H1 (cell line): Measurements from ENCODE around the gene FAM234A. TPM values are rescaled to one million over a fixed set of nuclear protein-coding genes. Genes with fewer than 3 reads are reported as not detected.

Source experiments
- CBX8 ChIP-seq: fragments of 300-800, 300-1000 bp; sonication (generic); IDR thresholded peaks from 2 replicates; pipeline ENCODE4 v1.7.1; 2016; ENCODE audit warnings: low read depth, low read length, borderline replicate concordance
- CTCF ChIP-seq, 3 experiments: IDR thresholded peaks; 1 replicate in 2 of 3; 2 replicates in 1 of 3; pipeline versions ENCODE4 v1.5.1 to v1.6.1; 2011; ENCODE audit warnings: low read length in 3 of 3, mild to moderate bottlenecking in 3 of 3, inconsistent platforms in 2 of 3, low read depth in 1 of 3, moderate library complexity in 1 of 3; ENCODE audit not compliant: insufficient read depth in 1 of 3; ENCODE audit errors: control extremely low read depth in 1 of 3
- HDAC6 ChIP-seq: IDR thresholded peaks from one replicate; pipeline ENCODE4 v1.7.1; 2012; ENCODE audit warnings: low read depth, mild to moderate bottlenecking, inconsistent platforms, low read length, moderate library complexity
- TAF1 ChIP-seq: IDR thresholded peaks from 2 replicates; pipeline ENCODE4 v1.6.1; 2011; ENCODE audit warnings: mild to moderate bottlenecking, low read depth, low read length
- TBP ChIP-seq: IDR thresholded peaks from 2 replicates; pipeline ENCODE4 v1.6.1; 2011; ENCODE audit warnings: low read depth, low read length, improper control_type of control experiment
- TCF12 ChIP-seq: IDR thresholded peaks from 2 replicates; pipeline ENCODE4 v1.6.1; 2011; ENCODE audit warnings: low read depth, mild to moderate bottlenecking, low read length
- polyA plus RNA-seq, 7 experiments: library from polyadenylated mRNA; depleted of rRNA in 3 of 7; stranded (reverse) in 5 of 7; unstranded in 2 of 7; fragments of >200 nt in 5 of 7; fragments of 200-250 nt in 2 of 7; gene quantifications; 1 replicate in 5 of 7; 2 replicates in 1 of 7; 4 replicates in 1 of 7; pipeline versions ENCODE4 v1.2.1 to v1.2.3, GENCODE V29; 2011 to 2013; ENCODE audit warnings: missing spikeins in 2 of 7, mixed read lengths in 2 of 7
- total RNA-seq: library from RNA; stranded (reverse); fragmentation: NEBNext Ultra II Directional; extraction: Animal tissue kit (Norgen Biotek cat#: 25700); gene quantifications from 2 replicates; pipeline ENCODE4 v1.2.1, GENCODE V29; 2021
- TF ChIP-seq, protein P1 (sequence below): IDR thresholded peaks from 2 replicates; pipeline ENCODE4 v1.6.1; 2012; ENCODE audit warnings: inconsistent platforms
- TF ChIP-seq, protein P2 (sequence below): IDR thresholded peaks from 2 replicates; pipeline ENCODE4 v1.6.1; 2012; ENCODE audit warnings: low read length, inconsistent platforms

Gene FAM234A
- total and polyA plus RNA-seq, 2 of the 8 experiments (the other 6 are each of a cell fraction or from before 2014, with no cell fraction given), result 80.6 to 104 TPM

DNA sequence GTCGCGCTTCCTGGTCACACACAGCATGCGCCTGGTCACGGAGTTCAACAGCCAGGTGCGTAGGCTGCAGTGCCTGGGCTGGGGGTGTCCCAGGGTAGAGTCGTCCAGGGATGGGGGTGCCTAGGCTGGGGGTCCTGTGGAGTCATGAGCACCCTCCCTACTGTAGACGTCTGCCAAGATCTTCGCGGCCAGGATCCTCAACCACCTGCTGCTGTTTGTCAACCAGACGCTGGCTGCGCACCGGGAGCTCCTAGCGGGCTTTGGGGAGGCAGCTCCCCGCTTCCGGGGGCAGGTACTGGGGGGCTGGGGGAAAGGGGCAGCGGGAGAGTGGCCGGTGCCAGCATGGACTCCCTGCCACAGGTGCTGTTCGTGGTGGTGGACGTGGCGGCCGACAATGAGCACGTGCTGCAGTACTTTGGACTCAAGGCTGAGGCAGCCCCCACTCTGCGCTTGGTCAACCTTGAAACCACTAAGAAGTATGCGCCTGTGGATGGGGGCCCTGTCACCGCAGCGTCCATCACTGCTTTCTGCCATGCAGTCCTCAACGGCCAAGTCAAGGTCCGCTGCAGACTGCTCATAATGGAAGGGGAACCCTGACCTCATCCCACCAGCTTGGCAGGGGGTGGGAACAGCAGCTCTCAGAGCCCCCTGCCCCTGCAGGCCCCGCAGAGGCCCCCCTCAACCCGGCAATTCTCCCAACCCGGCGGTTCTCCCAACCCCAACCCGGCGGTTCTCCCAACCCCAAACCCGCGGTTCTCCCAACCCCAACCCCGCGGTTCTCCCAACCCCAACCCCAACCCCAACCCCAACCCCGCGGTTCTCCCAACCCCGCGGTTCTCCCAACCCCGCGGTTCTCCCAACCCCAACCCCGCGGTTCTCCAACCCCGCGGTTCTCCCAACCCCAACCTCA, 50.8 kb downstream of the FAM234A start (continued):
- no peak for TF ChIP-seq CTCF (IDR thresholded peaks at IDR 0.05; ENCODE audit: control extremely low read depth in 1 of 3, insufficient read depth in 1 of 3, low read depth in 1 of 3, low read length in 3 of 3)
- TF ChIP-seq, protein P1, sequence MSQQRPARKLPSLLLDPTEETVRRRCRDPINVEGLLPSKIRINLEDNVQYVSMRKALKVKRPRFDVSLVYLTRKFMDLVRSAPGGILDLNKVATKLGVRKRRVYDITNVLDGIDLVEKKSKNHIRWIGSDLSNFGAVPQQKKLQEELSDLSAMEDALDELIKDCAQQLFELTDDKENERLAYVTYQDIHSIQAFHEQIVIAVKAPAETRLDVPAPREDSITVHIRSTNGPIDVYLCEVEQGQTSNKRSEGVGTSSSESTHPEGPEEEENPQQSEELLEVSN, result no peak
- TF ChIP-seq, protein P2, sequence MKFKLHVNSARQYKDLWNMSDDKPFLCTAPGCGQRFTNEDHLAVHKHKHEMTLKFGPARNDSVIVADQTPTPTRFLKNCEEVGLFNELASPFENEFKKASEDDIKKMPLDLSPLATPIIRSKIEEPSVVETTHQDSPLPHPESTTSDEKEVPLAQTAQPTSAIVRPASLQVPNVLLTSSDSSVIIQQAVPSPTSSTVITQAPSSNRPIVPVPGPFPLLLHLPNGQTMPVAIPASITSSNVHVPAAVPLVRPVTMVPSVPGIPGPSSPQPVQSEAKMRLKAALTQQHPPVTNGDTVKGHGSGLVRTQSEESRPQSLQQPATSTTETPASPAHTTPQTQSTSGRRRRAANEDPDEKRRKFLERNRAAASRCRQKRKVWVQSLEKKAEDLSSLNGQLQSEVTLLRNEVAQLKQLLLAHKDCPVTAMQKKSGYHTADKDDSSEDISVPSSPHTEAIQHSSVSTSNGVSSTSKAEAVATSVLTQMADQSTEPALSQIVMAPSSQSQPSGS, result no peak
- no peak for TF ChIP-seq HDAC6
- no peak for TF ChIP-seq TAF1
- TF ChIP-seq TCF12, result no peak
- no peak for TF ChIP-seq TBP
- no peak for TF ChIP-seq CBX8
